Measurements from ENCODE around the gene STK33.

- TF ChIP-seq POLR2A (IDR thresholded peaks at IDR 0.05; ENCODE audit: low read length) (no peak), GATA1 (IDR thresholded peaks at IDR 0.05; ENCODE audit: low read depth, low read length) (no peak)
Measured at GRCh38 chr11:8355416-8355742, 238.6 kb downstream of the STK33 start.

Measured in erythroblast (primary cell).